ENCODE results near the gene NR2F2. TPM values are rescaled to one million over a fixed set of nuclear protein-coding genes. Genes with fewer than 3 reads are reported as not detected.

Gene NR2F2
- total RNA-seq, 1 donor from 2014 or later, result 135 TPM

DNA sequence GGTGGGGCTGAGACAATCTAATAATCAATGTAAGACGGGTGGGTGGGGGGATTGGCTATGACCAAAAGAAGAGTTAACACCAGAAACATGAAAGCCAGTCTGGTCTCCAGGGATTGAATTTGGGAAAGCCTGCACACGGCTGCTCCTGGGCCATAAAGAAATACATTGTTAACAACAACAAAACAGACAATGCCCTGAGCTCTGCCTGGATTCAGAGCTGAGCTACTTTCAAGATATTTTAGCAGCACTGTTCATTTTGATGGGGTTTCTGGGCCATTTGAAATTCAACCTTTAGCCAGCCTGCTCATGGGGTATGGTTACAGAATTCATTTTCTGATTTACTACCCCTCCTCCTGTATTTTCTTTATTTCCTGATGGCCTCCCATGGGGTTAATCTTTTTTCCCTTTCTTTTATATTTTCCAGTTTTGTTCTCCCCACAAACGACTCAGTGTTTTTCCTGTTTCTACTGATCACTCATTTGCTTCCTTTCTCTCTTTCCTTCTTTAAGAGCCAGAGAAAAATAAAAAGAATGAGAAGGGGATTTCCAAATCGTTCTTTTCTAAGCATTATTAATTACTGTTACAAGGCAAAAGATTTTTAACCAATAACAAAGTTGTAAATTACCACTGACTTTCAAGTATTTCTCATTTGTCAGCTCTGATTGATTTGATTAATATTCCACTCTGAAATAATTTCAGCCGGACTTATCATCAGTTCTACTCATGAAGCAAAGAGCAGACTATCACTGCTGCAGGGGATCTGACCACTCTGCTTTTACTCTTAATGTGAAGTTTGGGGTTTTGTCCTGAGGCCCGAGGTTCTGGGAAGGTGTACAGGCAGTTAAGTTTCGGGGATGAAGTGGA, 19.6 kb downstream of the NR2F2 start:
- TF ChIP-seq, protein P1, sequence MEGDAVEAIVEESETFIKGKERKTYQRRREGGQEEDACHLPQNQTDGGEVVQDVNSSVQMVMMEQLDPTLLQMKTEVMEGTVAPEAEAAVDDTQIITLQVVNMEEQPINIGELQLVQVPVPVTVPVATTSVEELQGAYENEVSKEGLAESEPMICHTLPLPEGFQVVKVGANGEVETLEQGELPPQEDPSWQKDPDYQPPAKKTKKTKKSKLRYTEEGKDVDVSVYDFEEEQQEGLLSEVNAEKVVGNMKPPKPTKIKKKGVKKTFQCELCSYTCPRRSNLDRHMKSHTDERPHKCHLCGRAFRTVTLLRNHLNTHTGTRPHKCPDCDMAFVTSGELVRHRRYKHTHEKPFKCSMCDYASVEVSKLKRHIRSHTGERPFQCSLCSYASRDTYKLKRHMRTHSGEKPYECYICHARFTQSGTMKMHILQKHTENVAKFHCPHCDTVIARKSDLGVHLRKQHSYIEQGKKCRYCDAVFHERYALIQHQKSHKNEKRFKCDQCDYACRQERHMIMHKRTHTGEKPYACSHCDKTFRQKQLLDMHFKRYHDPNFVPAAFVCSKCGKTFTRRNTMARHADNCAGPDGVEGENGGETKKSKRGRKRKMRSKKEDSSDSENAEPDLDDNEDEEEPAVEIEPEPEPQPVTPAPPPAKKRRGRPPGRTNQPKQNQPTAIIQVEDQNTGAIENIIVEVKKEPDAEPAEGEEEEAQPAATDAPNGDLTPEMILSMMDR (conservative IDR thresholded peaks at IDR 0.05), result no peak
- Mint-ChIP-seq H3K4me1 (ENCODE audit: unreplicated experiment) (peaks cover 73% of the 10 kb centered on the region), H3K4me3 (peak overlapping the region; percentile 95), H3K9me3 (no peaks in the 10 kb centered on the region), H3K27me3 (peaks cover 64% of the 10 kb centered on the region), H3K36me3 (peaks cover 4% of the 10 kb centered on the region), H3K27ac (peak overlapping the region; percentile 89)
- no peak for DNase-seq (ENCODE audit: extremely low spot score, unreplicated experiment)

DNA sequence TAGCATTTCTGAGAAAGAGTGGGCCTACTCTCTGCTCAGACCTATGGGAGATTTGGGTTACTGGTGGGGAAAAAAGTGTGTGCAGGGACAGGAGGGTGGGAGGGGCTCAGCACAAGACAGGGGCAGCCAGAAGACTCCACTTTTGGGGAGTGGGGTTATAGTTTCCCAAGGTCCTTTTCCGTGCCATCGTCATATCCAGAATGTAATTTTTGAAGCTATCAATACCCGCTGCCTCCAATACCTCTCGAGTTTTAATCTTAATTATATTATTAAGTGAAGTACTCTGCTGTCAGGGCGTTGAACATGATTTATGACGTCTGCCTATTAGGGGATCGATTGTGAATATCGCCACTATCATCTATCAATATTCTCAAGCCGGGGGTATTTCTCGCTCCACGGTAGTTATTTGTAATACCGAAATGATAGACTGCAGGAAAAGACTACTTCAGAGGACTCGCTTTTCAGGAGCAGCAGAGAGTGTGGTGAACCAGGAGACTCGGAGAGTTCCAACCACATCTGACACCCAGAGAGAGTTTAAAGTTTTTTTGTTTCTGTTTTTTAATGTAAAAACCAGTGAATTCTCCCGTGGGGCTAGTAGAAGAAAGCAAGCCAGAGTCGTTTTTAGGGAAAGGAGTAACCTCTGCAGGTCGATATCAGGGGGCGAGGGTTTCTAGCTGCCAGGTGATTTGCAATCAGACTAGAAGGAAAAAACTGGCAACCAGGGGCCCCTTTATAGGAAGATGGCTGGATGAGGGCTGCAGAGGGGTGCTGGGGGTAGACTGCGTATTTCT, 20.6 kb downstream of the NR2F2 start:
- peaks cover 65% of the 10 kb centered on the region for H3K4me1 Mint-ChIP-seq (ENCODE audit: unreplicated experiment)
- H3K4me3 Mint-ChIP-seq, result peak overlapping the region; percentile 76
- peaks cover 4% of the 10 kb centered on the region for H3K36me3 Mint-ChIP-seq
- TF ChIP-seq, protein P1 (conservative IDR thresholded peaks at IDR 0.05), result no peak
- H3K27me3 Mint-ChIP-seq, result peaks cover 66% of the 10 kb centered on the region
- H3K27ac Mint-ChIP-seq, result peak overlapping the region; percentile 68
- no peaks in the 10 kb centered on the region for H3K9me3 Mint-ChIP-seq
- no peak for DNase-seq (ENCODE audit: extremely low spot score, unreplicated experiment)

DNA sequence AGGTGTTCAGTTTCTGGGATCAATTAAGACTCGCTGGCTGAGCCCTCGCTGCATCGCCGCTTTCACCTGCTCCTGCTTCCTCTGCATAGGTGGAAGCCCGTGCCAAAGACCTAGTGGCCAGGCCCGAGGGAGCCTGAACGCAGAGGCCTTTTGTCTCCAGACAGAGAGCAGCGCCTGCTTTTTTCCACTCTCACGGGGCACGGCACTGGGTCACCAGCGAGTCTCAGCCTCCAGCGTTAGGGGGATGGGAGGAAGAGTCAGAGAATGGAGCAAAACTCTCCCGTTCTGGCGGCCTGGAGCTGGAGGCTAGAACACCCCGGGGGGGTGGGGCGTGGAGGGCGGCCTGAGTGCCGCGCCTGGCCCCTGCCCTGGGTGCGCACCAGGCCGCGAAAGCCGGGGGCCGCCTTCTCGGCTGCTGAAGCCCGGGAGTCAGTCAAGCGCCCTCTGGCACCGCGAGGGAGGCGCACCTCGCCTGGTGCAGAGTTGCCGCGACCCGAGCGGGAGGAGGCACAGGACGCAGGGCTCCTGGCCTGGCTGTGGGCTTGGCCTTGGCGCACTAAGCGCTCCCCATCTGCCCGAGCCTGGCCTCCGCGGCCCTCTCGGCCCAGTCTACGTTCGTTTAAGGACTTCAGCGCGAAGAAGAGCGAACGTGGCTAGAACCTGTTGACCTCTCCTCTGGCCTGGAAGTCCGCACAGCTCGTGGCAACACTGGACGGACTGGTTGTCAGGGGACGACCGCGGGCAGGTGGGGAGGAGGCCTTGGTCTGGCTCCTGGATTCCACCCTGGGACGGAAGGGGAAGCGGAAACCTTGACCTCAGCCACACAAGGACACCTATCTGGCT, 21.5 kb downstream of the NR2F2 start:
- TF ChIP-seq, protein P1 (conservative IDR thresholded peaks at IDR 0.05), result no peak
- peaks cover 69% of the 10 kb centered on the region for H3K27me3 Mint-ChIP-seq
- peak overlapping the region; percentile 67 for H3K27ac Mint-ChIP-seq
- peaks cover 61% of the 10 kb centered on the region for H3K4me1 Mint-ChIP-seq (ENCODE audit: unreplicated experiment)
- peak overlapping the region; percentile 76 for H3K4me3 Mint-ChIP-seq
- H3K9me3 Mint-ChIP-seq, result no peaks in the 10 kb centered on the region
- no peak for DNase-seq (ENCODE audit: extremely low spot score, unreplicated experiment)
- peaks cover 4% of the 10 kb centered on the region for H3K36me3 Mint-ChIP-seq

DNA sequence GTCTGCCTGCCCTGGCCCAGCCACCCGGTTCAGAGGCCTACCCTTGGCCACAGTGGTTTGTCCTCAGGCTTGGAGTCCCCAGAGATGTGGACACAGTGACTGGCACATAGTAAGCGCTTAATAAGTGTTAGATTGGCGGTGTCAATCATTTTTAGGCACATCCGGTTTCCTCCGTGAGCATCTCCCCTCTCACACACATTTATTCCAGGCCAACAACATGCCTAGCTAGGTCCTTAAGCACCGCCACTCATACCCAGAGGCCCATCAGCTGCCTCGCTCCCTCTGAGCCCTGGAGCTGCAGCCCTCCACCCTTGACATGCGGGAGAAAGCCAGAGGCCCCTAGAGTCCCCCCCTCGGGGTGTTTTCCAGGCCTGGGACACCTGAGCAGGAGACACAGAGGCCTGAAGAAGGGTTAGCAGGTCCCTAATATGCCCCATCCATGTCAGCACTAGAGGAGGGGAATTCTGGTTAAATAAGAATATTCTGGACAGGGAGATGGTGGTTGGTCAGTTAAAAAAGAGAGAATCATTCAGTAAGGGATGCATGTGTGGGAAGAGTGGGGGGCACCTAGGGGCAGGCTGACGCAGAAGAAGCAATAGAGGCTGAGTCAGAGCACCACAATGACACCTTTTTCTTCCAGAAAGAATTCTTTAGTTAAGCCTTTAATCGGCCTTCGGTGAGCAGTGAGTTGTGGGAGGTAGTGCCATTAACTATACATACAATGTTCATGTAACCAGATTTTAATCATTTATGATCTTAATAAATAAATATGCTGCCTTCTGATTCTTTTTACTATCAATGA, 22.3 kb downstream of the NR2F2 start:
- no peaks in the 10 kb centered on the region for H3K9me3 Mint-ChIP-seq
- peaks cover 60% of the 10 kb centered on the region for H3K4me1 Mint-ChIP-seq (ENCODE audit: unreplicated experiment)
- peaks cover 70% of the 10 kb centered on the region for H3K27me3 Mint-ChIP-seq
- TF ChIP-seq, protein P1 (conservative IDR thresholded peaks at IDR 0.05), result no peak
- no peak for DNase-seq (ENCODE audit: extremely low spot score, unreplicated experiment)
- H3K4me3 Mint-ChIP-seq, result peak overlapping the region; percentile 80
- H3K36me3 Mint-ChIP-seq, result peaks cover 4% of the 10 kb centered on the region
- peak overlapping the region; percentile 35 for H3K27ac Mint-ChIP-seq
